ENCODE results near the gene GCFC2. TPM values are rescaled to one million over a fixed set of nuclear protein-coding genes. Genes with fewer than 3 reads are reported as not detected.
A peak's percentile ranks its signal among the peaks of the same experiment; 100 is the strongest.

Gene GCFC2
- total RNA-seq, 1 donor from 2014 or later = 27.8 TPM

- H3K9me3 Mint-ChIP-seq (ENCODE audit: low read depth) = no peaks in the 10 kb centered on the region
- peaks cover 10% of the 10 kb centered on the region for H3K27me3 Mint-ChIP-seq
- H3K4me1 Mint-ChIP-seq (ENCODE audit: low read depth) = peaks cover 1% of the 10 kb centered on the region
- no peak overlapping the region for H3K4me3 Mint-ChIP-seq (ENCODE audit: low read depth)
- DNase-seq (ENCODE audit: low spot score, unreplicated experiment) = no peak
- peaks cover 3% of the 10 kb centered on the region for H3K36me3 Mint-ChIP-seq (ENCODE audit: insufficient read depth)
- no peak overlapping the region for H3K27ac Mint-ChIP-seq
- TF ChIP-seq CTCF (IDR thresholded peaks at IDR 0.05; ENCODE audit: unreplicated experiment) = no peak
Observed at GRCh38 chr2:75641587-75641986, 69.1 kb downstream of the GCFC2 start.

- Mint-ChIP-seq H3K4me1 (ENCODE audit: low read depth) (no peaks in the 10 kb centered on the region), H3K27ac (no peak overlapping the region), H3K9me3 (ENCODE audit: low read depth) (no peaks in the 10 kb centered on the region), H3K36me3 (ENCODE audit: insufficient read depth) (peaks cover 3% of the 10 kb centered on the region), H3K27me3 (peaks cover 10% of the 10 kb centered on the region), H3K4me3 (ENCODE audit: low read depth) (no peak overlapping the region)
- peak; percentile 97 for TF ChIP-seq CTCF (IDR thresholded peaks at IDR 0.05; ENCODE audit: unreplicated experiment)
- DNase-seq (ENCODE audit: low spot score, unreplicated experiment) = peak; percentile 42
Observed at GRCh38 chr2:75640621-75641121, 70.0 kb downstream of the GCFC2 start.

- H3K36me3 Mint-ChIP-seq (ENCODE audit: insufficient read depth) = no peaks in the 10 kb centered on the region
- DNase-seq (ENCODE audit: low spot score, unreplicated experiment) = no peak
- no peak overlapping the region for H3K27ac Mint-ChIP-seq
- H3K4me1 Mint-ChIP-seq (ENCODE audit: low read depth) = peaks cover 2% of the 10 kb centered on the region
- H3K4me3 Mint-ChIP-seq (ENCODE audit: low read depth) = no peak overlapping the region
- peaks cover 10% of the 10 kb centered on the region for H3K27me3 Mint-ChIP-seq
- no peak for TF ChIP-seq CTCF (IDR thresholded peaks at IDR 0.05; ENCODE audit: unreplicated experiment)
- no peaks in the 10 kb centered on the region for H3K9me3 Mint-ChIP-seq (ENCODE audit: low read depth)
Observed at GRCh38 chr2:75637568-75637967, 73.1 kb downstream of the GCFC2 start.

- no peaks in the 10 kb centered on the region for H3K36me3 Mint-ChIP-seq (ENCODE audit: insufficient read depth)
- peaks cover 10% of the 10 kb centered on the region for H3K27me3 Mint-ChIP-seq
- H3K4me3 Mint-ChIP-seq (ENCODE audit: low read depth) = no peak overlapping the region
- no peak for DNase-seq (ENCODE audit: low spot score, unreplicated experiment)
- TF ChIP-seq CTCF (IDR thresholded peaks at IDR 0.05; ENCODE audit: unreplicated experiment) = no peak
- H3K27ac Mint-ChIP-seq = no peak overlapping the region
- H3K9me3 Mint-ChIP-seq (ENCODE audit: low read depth) = no peaks in the 10 kb centered on the region
- H3K4me1 Mint-ChIP-seq (ENCODE audit: low read depth) = peaks cover 7% of the 10 kb centered on the region
Observed at GRCh38 chr2:75634945-75635344, 75.8 kb downstream of the GCFC2 start.

- no peaks in the 10 kb centered on the region for H3K9me3 Mint-ChIP-seq (ENCODE audit: low read depth)
- no peak overlapping the region for H3K4me3 Mint-ChIP-seq (ENCODE audit: low read depth)
- H3K36me3 Mint-ChIP-seq (ENCODE audit: insufficient read depth) = no peaks in the 10 kb centered on the region
- no peak for TF ChIP-seq CTCF (IDR thresholded peaks at IDR 0.05; ENCODE audit: unreplicated experiment)
- H3K27ac Mint-ChIP-seq = no peak overlapping the region
- H3K4me1 Mint-ChIP-seq (ENCODE audit: low read depth) = peaks cover 7% of the 10 kb centered on the region
- peaks cover 10% of the 10 kb centered on the region for H3K27me3 Mint-ChIP-seq
- no peak for DNase-seq (ENCODE audit: low spot score, unreplicated experiment)
Observed at GRCh38 chr2:75633620-75634019, 77.1 kb downstream of the GCFC2 start.
